Calu3 (cell line): ENCODE data around the gene ADAMTSL3. TPM values are rescaled to one million over a fixed set of nuclear protein-coding genes. Genes with fewer than 3 reads are reported as not detected.

Experiments
- BruUV-seq: library from RNA; stranded (reverse); fragments of 400-500 nt; replicated peaks from 2 replicates; lab custom pipeline; 2021; lab: Mats Ljungman, UMichigan
- CTCF ChIA-PET: fragments of 300-600 bp; sonication (Branson Sonifier 250); formaldehyde crosslinking; loops from one replicate; lab custom pipeline; 2022; ENCODE audit warnings: antibody characterized with exemption; lab: Charles Lee
- DNase-seq: peaks from one replicate; pipeline ENCODE4 v3.0.0; 2022
- H3K27ac Mint-ChIP-seq: one replicate; pipeline ENCODE4 v1.8.0; 2022; ENCODE audit warnings: mixed read lengths; ENCODE audit not compliant: unreplicated experiment
- H3K27me3 Mint-ChIP-seq: one replicate; pipeline ENCODE4 v1.8.0; 2022; ENCODE audit warnings: mixed read lengths; ENCODE audit not compliant: unreplicated experiment
- H3K36me3 Mint-ChIP-seq: one replicate; pipeline ENCODE4 v1.8.0; 2022; ENCODE audit warnings: mild to moderate bottlenecking, moderate library complexity, mixed read lengths; ENCODE audit not compliant: insufficient read depth, unreplicated experiment
- H3K4me1 Mint-ChIP-seq: one replicate; pipeline ENCODE4 v1.8.0; 2022; ENCODE audit warnings: mild to moderate bottlenecking, low read depth, mixed read lengths; ENCODE audit not compliant: unreplicated experiment
- H3K4me3 Mint-ChIP-seq: one replicate; pipeline ENCODE4 v1.8.0; 2022; ENCODE audit warnings: mild to moderate bottlenecking, low read depth, moderate library complexity, mixed read lengths; ENCODE audit not compliant: unreplicated experiment
- H3K9me3 Mint-ChIP-seq: one replicate; pipeline ENCODE4 v1.8.0; 2022; ENCODE audit warnings: low read depth, mixed read lengths; ENCODE audit not compliant: unreplicated experiment
- CTCF ChIP-seq: fragments of 200-600 bp; IDR thresholded peaks from one replicate; pipeline ENCODE4 v1.8.0; 2022; ENCODE audit warnings: antibody characterized with exemption; ENCODE audit not compliant: unreplicated experiment
- intact Hi-C: fragments of 100-400 bp; cut with micrococcal nuclease; formaldehyde crosslinking; loops from one replicate; pipeline ENCODE4 v1.10.0; 2022; ENCODE audit not compliant: unreplicated experiment
- total RNA-seq: library from RNA; stranded (reverse); gene quantifications from 2 replicates; pipeline ENCODE4 v1.2.3, GENCODE V29; 2022

ADAMTSL3 gene
- total RNA-seq, 1 experiment from 2014 or later = 2.4 TPM

- TF ChIP-seq CTCF = no peak
- intact Hi-C loops = no loop called here
- Mint-ChIP-seq H3K27ac (peak overlapping the region; percentile 26), H3K27me3 (no peaks in the 10 kb centered on the region), H3K9me3 (no peaks in the 10 kb centered on the region), H3K4me3 (no peak overlapping the region), H3K4me1 (peaks cover 38% of the 10 kb centered on the region), H3K36me3 (no peaks in the 10 kb centered on the region)
- peak; percentile 52 for DNase-seq
- BruUV-seq = no TSS peak
- CTCF ChIA-PET = interaction anchor here (0.6 kb wide), 1 partner anchor 53 kb away, joined by 4 read pairs; no protein-coding TSS in a partner anchor
Observed at GRCh38 chr15:83613714-83614113, 40.2 kb upstream of the ADAMTSL3 start.

- intact Hi-C loops = no loop called here
Observed at GRCh38 chr15:83616840-83617239, 37.1 kb upstream of the ADAMTSL3 start.

DNA sequence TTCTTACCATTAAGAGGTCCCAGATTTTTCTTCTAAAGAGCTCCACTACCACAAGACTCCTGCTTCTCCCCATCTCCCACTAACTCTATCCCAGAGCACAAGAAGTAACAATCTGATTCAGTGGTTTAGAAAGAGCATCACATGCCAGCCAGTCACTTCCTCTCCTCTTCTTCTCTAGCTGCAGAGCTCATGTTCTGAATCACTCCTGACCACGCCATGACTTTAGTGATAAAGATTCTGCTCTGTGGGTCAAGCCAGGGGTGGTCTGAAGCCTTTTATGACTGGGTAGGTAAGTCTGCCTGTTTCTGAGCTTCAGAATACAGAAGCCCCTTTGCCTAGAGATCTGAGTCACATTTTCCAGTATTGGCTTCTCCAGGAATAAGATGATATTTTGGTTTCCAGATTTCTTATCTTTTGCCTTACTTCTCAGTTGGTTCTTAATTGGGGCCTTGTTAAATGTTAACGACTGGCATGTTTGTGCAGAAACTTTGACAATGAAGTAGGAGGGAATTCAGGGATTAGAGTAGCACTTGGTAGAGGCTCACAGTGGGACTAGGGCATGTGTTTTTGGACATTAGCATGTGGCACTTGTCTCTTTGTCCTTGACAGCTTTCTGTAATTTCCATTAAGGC is 27.6 kb upstream of the ADAMTSL3 start:
- Mint-ChIP-seq H3K27me3 (no peaks in the 10 kb centered on the region), H3K9me3 (no peaks in the 10 kb centered on the region), H3K27ac (no peak overlapping the region), H3K4me1 (peaks cover 5% of the 10 kb centered on the region), H3K4me3 (no peak overlapping the region), H3K36me3 (no peaks in the 10 kb centered on the region)
- no peak for TF ChIP-seq CTCF
- DNase-seq = no peak
- intact Hi-C loops = no loop called here
- CTCF ChIA-PET = interaction anchor here (0.6 to 1.3 kb wide), 3 partner anchors 15 to 153 kb away, joined by 3 to 5 read pairs (median 4); no protein-coding TSS in a partner anchor
- BruUV-seq = no TSS peak

More at GRCh38 chr15:83616840-83617239, 37.1 kb upstream of the ADAMTSL3 start:
- Mint-ChIP-seq H3K27me3 (no peaks in the 10 kb centered on the region), H3K27ac (no peak overlapping the region), H3K9me3 (no peaks in the 10 kb centered on the region), H3K4me3 (no peak overlapping the region), H3K36me3 (no peaks in the 10 kb centered on the region), H3K4me1 (peaks cover 29% of the 10 kb centered on the region)
- CTCF ChIA-PET = no interaction called here
- no peak for TF ChIP-seq CTCF
- BruUV-seq = no TSS peak
- no peak for DNase-seq

DNA sequence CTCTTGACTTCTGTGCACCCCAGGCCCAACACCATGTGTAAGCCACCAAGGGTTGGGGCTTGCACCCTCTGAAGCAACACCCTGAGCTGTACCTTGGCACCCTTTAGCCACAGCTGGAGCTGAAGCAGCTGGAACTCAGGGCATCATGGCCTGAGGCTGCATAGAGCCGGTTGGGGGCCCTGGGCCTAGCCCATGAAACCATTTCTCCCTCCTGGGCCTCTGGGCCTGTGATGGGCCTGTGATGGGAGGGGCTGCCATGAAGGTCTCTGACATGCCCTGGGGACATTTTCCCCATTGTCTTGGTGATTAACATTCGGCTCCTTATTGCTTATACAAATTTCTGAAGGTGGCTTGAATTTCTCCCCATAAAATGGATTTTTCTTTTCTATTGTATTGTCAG is 22.4 kb upstream of the ADAMTSL3 start:
- CTCF ChIA-PET = no interaction called here
- no peak overlapping the region for H3K4me3 Mint-ChIP-seq
- H3K27me3 Mint-ChIP-seq = peaks cover 13% of the 10 kb centered on the region
- DNase-seq = no peak
- intact Hi-C loops = no loop called here
- no peak overlapping the region for H3K27ac Mint-ChIP-seq
- peaks cover 7% of the 10 kb centered on the region for H3K9me3 Mint-ChIP-seq
- H3K36me3 Mint-ChIP-seq = no peaks in the 10 kb centered on the region
- BruUV-seq = no TSS peak
- no peak for TF ChIP-seq CTCF
- no peaks in the 10 kb centered on the region for H3K4me1 Mint-ChIP-seq
